ENCODE results near the gene YJEFN3.

The YJEFN3 gene

DNA sequence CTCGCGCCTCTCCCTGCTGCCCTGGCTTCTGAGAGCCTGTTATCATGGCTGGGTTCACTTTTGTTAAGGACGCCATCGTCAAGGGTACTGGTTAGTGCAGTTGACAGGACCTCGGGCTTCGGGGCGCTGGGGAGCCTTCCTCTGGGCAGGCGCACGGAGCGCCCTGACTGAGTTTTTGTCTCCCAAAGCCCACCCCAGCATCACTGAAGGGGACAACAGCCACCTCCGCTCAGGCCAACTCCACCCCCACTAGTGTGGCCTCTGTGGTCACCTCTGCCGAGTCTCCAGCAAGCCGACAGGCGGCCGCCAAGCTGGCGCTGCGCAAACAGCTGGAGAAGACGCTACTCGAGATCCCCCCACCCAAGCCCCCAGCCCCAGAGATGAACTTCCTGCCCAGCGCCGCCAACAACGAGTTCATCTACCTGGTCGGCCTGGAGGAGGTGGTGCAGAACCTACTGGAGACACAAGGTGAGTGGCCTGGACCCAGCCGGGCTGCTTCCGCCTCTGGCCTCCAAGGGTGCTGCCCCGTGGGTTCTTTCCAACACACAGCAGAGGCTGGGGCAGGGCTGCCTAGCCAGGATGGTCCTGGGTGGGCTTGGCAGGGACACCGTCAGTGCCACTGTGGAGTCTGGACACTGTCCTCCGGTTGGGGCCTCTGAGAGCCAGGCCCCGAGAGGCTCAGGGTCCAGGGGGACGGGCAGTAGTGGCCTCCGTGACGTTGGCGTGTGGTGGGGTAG, 30.3 kb upstream of the YJEFN3 start:
- no peak for FAIRE-seq

DNA sequence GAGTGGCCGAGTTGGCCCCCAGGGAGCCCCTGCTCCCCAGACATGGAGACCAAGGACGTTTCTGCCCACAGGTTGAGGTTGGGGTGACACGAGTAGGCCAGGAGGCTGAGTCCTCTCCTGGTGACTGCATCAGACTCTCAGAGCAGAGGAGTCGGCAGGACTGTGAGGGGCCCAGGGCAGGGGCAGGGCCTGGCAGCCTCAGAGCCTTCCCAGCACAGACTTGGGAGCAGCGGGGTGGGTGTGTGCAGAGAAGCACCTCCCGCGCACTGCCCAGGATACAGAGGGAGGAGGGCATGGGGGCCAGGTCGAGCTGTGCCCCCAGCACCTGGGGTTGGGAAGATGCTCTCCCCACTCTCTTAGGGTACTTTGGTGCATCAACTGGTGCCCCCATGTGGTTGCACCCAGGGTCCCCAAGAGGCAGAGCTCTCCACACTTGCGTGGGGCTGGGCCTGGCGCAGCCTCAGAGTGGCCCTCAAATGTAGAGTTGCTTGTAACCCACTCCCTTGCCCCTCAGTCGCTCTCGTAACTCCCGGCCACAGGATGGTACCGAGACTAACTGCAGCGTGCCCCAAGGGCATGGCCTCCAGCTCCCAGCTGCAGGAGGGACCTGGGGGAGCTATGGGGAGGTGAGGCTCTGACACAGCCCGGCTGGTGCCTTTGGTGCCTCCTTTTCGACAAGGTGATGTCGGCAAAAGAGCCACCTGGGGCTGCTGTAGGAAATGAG, 29.3 kb upstream of the YJEFN3 start:
- FAIRE-seq = no peak

DNA sequence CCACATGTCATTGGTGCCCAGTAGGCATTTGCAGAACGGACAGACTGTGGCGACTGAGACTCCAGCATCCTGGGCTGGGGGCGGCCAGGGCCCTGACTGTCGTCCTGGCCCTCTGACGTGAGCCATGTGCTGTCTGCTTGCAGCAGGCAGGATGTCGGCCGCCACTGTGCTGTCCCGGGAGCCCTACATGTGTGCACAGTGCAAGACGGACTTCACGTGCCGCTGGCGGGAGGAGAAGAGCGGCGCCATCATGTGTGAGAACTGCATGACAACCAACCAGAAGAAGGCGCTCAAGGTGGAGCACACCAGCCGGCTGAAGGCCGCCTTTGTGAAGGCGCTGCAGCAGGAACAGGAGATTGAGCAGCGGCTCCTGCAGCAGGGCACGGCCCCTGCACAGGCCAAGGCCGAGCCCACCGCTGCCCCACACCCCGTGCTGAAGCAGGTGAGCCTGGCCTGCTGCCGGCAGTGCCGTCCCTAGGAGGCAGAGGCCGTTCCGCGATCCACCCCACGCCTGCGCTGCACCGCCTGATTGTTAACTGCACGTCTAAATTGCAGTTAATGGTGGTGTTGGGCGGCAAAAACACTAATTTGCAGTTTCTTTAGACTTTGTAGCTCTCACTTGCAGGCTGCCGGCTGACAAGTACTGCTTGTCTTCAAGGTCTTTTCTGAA, 27.6 kb upstream of the YJEFN3 start:
- FAIRE-seq = no peak

DNA sequence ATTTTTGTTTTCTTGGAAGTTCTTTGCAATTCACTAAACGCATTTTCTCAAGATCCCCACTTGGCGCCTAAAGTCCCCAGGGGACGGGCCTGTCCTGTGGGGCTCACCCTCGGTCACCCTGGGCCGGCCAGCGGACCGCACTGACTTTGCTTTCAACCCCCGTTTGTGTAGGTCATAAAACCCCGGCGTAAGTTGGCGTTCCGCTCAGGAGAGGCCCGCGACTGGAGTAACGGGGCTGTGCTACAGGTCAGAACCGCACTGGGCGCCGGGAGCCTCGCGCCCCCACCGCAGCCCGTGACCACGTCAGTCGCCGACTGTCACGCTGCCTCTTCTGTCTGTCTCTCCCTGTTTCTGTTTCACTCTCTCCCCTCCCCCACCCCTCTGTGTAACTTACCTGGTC, 26.9 kb upstream of the YJEFN3 start:
- FAIRE-seq = no peak

DNA sequence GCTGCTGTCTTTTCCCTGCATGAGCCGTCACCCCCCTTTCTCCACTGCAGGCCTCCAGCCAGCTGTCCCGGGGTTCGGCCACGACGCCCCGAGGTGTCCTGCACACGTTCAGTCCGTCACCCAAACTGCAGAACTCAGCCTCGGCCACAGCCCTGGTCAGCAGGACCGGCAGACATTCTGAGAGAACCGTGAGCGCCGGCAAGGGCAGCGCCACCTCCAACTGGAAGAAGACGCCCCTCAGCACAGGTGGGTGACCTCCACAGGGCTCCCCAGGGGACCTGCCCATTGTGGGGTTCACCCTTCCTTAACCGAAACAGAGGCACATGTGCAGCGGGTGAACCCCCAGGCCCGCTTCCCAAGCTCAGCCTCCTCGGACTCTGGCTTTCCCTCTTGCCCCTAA, 26.4 kb upstream of the YJEFN3 start:
- FAIRE-seq = no peak

DNA sequence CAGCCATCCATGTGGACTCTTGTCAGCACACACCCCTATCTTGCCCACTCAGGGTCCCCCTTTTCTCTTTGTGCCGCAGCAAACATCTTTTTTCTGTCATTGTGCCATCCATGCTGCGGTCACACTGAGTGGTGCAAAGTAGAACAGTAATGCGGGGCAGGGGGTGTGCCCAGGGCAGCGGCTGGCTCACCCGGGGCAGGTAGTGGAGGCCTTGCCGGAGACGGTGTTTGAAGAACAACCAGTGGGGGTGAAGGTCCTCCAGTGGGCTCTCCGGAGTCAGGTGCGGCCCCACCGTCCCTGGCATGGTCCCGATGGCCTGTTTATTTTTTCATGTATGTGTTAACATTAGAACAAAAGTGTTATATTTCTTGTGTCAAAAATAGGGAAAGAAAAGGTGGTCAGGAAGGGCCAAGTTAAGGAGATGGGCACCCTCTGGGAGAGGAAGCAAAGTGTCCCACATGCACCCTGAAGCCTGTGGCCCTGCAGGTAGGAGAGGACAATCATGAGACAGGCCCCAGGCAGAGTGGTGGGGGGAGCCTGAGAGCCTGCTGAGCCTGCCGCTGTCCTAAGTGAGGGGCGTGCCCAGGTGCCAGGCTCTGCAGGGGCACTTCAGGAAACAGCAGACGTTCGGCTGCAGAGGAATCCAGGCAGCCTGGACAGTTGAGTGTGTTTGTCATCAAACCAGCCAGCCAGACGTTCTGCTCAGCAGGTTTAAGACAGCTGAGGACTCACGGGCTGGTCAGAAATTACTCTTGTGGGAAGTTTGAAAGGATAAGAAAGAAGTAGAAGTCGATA, 25.7 kb upstream of the YJEFN3 start:
- FAIRE-seq = no peak

DNA sequence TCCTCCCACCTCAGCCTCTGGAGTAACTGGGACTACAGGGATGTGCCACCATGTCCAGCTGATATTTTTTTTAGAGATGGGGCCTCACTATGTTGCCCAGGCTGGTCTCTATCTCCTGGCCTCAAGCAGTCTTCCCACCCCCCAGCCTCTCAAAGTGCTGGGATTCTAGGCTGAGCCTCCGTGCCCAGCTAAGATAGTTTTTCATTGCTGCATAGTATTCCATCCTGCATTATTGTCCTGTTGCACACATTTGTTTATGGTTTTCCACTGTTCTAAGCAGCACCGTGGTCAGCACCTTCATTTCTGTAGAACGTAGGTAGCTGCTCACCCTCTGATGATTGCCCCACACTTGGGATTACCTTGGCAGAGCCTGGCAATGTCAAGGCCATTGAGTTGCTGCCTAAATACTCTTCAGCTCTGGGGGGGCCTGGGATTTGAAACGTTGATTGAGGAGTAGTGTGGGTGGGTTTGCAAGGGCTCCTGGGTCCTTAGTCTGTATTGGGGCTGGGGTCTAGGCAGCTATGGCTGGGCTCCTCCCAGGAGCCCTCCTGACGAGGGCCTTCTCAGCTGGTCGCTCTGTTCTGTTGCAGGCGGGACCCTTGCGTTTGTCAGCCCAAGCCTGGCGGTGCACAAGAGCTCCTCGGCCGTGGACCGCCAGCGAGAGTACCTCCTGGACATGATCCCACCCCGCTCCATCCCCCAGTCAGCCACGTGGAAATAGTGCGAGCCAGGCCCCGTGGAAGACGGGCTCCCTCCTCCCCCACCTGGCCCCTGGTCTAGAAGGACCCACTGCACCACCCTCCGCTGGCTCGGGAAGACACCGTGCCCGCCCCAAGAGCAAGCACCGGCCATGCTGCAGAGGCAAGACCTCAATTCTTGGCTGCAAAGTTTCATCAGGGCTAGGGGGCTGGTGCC, 23.7 kb upstream of the YJEFN3 start:
- FAIRE-seq = no peak

DNA sequence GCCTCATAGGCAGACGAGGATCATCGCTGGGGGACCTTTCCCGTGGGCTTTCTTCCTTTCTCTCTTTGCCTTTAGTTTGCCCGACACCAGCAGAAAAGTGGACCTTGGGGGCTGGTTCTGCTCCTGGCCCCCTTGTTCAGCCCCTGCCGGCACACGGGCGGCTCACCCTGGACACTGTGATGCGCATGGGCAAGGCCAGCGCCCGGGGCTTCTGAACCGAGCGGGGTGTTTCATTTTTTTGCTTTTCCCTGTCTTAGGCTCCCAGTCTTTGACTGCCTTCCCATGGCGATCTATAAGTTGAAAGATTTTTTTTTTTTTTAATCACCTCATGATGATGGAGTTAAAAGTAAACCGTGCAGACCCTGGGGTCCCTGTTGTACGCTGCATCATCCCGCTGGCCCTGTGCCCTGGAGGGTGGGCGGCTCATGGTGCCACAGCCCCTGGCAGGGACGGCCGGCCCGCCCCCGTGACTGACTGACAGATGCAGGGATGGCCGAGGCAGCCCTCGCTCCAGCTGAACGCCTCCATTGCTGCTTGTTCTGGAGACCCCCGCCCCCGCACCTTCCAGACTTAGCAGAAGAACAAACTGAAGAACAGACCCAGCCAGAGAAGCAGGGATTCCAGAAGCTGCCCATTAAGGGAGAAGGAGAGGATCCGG, 22.9 kb upstream of the YJEFN3 start:
- FAIRE-seq = no peak

DNA sequence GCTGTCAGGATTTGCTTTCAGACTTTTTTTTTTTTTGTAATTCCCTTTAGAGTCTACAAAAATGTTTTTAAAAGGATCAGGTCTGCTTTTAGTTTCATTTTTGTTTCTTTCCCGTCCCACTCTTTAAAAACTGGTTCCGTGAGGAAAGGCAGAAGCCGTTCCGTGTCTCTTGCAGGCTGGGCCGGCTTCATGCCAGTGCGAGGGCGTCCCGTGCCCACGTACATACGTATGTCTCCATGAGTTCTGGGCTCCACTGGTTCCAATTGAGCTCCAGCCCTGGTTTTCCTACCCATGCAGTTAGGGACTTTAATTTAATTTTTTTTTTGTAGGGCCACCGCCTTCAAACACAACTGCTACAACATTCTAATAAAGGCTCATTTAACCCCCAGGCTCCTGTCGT, 22.1 kb upstream of the YJEFN3 start:
- FAIRE-seq = no peak

DNA sequence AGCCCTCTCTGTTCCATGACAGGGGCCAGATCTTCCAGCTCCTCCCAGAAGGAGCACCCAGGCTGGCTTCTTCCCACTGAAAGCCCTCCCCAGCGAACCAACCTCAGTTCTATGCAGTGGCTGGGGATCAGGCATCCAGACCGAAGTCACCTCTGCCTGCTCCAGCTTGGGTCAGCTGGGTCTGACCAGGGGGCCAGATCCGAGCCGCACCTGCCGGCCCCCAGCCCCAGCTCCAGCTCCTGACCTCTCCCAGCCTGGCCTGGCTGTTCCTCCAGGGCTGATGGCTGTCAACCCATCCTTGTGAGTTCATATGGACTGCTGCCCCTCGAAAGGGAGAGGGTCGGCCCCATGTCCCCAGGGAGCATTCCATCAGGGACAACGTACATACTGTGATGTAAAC, 21.4 kb upstream of the YJEFN3 start:
- no peak for FAIRE-seq

DNA sequence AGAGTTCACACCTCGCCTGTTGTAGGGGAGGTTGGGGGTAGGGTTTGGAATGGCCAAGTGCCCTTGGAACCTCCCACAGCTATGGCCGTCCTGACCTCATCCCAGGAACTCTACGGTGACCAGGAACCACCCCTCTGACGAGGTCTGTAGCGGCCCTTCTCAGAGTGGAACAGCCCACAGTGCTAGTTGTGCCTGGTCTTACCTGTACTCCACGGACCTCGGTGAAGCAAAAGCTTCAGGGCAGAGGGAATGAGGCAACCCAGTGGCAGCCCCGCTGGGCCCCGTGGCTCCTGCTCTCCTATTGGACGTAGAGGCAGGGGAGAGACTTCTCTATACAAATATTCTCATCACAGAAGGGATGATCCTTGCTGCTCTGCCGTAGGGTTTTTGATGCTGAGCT, 20.5 kb upstream of the YJEFN3 start:
- no peak for FAIRE-seq

DNA sequence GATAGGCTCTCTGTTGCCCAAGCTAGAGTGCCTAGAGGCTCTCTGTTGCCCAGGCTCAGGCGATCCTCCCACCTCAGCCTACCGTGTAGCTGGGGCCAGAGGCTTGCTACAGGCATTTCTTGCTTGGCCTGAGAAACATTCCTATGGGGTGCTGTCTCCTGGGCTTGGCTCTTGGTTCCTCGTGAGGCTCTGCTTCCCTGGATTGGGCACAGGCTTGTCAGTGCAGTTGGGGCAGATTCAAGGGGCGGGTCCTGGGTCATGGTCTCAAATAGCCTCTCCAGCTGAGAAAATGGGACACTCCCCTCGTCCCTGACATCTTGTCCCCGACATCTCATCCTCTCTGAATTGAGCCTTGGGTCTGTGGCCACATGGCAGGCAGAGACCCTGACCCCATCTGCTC, 18.3 kb upstream of the YJEFN3 start:
- no peak for FAIRE-seq

DNA sequence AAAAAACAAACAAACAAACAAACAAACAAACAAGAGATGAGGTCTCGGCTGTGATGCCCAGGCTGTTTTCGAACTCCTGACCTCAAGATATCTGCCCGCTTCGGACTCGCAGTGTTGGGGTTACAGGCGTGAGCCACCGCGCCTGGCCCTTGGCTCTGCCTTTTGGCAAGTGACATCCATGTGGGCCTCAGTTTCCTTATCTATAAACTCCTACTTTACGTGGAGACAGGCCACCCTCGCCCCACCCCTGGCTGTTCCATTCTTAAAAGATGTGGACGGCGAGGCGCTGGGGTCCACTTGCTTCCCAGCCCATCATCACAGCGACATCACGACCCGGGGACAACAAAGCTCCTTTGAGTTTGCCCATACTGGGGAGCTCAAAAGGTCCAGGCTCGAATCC, 15.0 kb upstream of the YJEFN3 start:
- FAIRE-seq = no peak

DNA sequence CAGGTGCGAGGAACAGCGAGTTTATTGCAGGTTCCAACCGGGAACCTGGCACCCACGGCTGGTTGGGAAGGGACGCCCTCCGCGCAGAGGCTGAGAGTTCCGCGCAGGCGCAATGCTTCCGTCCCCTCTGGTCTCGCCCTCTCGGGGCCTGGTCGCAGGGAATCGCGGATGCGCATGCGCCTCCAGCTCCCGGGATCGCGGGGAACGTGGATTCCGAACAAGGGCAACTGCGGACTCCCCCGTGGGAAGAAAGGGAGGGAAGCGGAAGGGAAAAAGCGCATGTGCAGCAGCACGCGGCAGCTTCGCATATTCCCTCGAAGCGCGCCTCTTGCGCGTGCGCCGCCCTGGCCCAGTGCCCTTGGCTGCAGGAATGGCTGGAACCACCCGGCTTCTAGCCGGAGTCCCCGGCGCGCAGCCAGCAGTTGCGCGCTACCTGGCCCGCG, 14.5 kb upstream of the YJEFN3 start:
- FAIRE-seq = no peak

DNA sequence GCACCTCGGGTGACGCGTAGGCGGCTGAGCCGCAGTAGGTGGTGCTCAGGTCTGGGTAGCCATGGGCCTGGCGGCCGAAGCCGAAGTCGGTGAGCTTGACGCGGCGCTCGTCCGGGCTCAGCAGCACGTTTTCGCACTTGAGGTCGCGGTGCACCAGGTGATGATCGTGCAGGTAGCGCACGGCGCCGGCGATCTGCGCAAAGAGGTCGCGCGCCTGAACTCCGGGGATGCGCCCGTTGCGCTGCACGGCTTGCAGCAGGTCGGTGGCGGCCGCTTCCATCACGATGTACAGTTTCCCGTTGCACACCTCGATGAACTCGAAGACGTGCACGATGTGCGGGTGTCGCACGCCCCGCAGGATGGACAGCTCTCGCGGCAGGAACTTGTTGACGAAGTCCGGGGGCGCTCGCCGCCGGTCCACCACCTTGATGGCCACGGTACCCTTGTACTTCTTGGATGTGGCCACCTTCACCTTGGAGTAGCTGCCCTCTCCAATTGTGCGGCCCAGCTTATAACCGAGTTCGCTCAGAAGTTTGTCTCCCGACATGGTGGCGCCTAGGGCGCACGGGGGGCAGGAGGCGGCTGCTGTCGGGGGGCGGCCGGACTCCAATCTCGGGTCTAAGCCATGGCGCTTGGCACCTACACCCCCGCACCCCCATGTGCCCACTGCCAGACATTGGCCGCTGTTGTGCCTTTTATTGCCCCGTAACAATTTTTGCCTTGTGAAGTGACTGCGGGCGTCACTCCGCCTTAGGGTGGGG, 13.7 kb upstream of the YJEFN3 start, which contains the start of gene TSSK6:
TSSK6 (minus strand) TSS at position 668 of the 761 bp plus-strand sequence; CDS start at position 547, 121 bp downstream.
- no peak for FAIRE-seq

DNA sequence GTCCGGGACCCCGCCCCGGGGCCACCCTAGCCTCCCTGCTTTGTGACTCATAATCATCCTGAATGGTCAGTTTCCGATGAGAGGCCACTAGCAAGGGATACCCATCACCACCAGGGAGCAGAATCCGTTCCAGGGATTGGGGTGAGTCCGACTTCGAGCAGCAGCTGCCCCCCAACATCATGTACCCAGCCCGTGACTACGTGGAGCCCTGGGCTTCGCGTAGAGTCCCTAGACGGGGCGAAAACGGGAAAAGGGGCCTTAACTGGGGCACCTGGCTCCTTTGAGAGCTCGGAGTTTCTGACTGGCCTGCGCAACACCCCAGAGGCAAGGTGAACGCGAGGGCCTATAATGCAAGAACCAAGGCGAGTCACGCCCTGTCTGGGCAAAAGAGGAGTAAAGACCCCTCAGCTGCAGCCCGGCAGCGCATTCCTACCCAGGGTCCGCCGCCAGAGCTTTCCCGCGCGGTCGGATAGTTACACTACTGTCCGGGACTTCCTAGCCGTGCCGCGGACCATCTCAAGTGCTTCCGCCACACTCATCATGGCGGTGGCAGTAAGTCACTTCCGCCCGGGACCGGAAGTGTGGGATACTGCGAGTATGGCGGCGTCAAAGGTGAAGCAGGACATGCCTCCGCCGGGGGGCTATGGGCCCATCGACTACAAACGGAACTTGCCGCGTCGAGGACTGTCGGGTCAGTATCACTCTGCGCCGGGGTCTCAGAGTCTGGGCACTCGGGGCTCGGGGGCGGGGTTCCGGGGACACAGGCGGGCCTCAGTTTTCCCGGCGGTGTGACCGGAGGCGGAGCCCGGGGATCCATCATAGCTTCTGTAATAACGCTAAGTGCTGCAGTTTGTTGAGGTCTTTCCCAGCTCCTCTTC, 12.8 kb upstream of the YJEFN3 start, which contains the start of gene NDUFA13:
NDUFA13 (plus strand) TSS at position 584 of the 878 bp plus-strand sequence; CDS start at position 598, 14 bp downstream.
- peak; percentile 36 for FAIRE-seq

DNA sequence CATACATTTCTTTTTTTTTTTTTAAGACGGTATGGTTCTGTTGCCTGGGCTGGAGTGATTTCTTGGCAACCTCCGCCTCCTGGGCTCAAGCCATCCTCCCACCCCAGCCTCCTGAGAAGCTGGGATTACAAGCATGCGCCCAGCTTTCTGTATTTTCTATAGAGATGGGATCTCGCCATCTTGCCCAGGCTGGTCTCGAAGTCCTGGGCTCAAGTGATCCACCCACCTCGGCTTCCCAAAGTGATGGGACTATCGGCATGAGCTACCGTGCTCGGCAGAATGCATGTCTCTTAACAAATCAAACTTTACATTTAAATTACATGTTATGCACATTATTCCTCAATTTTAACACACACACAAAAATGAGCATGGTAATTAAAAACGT, 11.5 kb upstream of the YJEFN3 start:
- FAIRE-seq = no peak

DNA sequence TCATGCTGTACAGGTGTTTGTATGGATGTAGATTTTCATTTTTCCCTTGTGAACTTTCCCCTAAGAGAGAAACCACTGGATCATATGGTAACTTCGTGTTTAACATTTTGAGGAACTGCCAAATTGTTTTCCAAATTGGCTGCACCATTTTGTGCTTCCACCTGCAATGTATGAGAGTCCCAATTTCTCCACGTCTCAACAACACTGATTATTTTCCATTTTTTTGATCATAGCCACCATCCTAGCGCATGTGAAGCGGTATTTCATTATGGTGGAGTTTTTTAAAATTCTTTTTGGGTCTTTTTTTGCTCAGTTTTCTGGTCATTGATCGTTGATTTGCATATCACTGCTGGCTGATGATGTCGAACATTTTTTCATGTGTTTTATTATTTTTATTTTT, 7.7 kb upstream of the YJEFN3 start:
- FAIRE-seq = no peak

DNA sequence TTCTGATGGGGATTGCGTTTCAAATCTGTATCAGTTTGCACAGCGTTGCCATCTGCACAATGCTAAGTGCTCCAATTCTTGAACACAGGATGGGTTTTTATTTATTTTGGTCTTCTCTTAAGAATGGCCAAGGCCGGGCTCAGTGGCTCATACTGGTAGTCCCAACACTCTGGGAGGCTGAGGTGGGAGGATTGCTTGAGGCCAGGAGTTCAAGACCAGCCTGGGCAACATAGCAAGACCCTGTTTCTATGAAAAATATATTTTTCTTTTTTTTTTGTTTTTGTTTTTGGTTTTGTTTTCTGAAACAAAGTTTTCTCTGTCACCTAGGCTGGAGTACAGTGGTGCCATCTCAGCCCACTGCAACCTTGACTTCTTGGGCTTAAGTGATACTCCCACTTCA, 5.5 kb upstream of the YJEFN3 start:
- no peak for FAIRE-seq

All from islet of Langerhans (tissue), 1 donor.